Measurements from ENCODE around the gene GOLGA8B.

- no peak for TF ChIP-seq MAX (IDR thresholded peaks at IDR 0.05)
- no peak for TF ChIP-seq FOSL1 (IDR thresholded peaks at IDR 0.05; ENCODE audit: insufficient read depth, low read depth, low read length)
- no peak for TF ChIP-seq EZH2 (IDR thresholded peaks at IDR 0.05; ENCODE audit: low read depth, low read length, severe bottlenecking)
- no peak for TF ChIP-seq KDM1A (IDR thresholded peaks at IDR 0.05; ENCODE audit: borderline replicate concordance, low read length)
Measured at GRCh38 chr15:34619151-34619550, 35.7 kb upstream of the GOLGA8B start.
